ENCODE results near the gene MELTF. TPM values are rescaled to one million over a fixed set of nuclear protein-coding genes. Genes with fewer than 3 reads are reported as not detected.
A peak's percentile ranks its signal among the peaks of the same experiment; 100 is the strongest.
"Not testable (repeated sequence)": the region's sequence is repeated elsewhere in the genome, so short reads cannot be mapped to it uniquely, and the experiment has no call there.

MELTF gene
- total RNA-seq, result 1 to 10 TPM; 3.4 to 3.5 TPM

- no peaks in the 10 kb centered on the region for H3K9me3 Mint-ChIP-seq
- H3K27me3 Mint-ChIP-seq, result peaks cover 15% of the 10 kb centered on the region
- ATAC-seq, result peak; percentile 93
- POLR2A ChIA-PET, result interaction anchor here (0.6 to 3.9 kb wide), 3 partner anchors 13 to 486 kb away, joined by 3 to 17 read pairs (median 3); no protein-coding TSS in a partner anchor
- peak; percentile 70 for DNase-seq
- no peaks in the 10 kb centered on the region for H3K36me3 Mint-ChIP-seq (ENCODE audit: low read depth)
- H3K4me1 Mint-ChIP-seq (ENCODE audit: low read depth), result peaks cover 4% of the 10 kb centered on the region
- intact Hi-C loops (cut with micrococcal nuclease), result no loop called here
- CTCF ChIA-PET, result interaction anchor here (0.6 to 4.5 kb wide), 30 partner anchors 9 to 472 kb away, joined by 3 to 50 read pairs (median 4); no protein-coding TSS in a partner anchor
- peak; percentile 95 for TF ChIP-seq CTCF (IDR thresholded peaks at IDR 0.05)
- peak within 1 kb of the TSS; percentile 73 for H3K4me3 Mint-ChIP-seq
- H3K27ac Mint-ChIP-seq, result no peak within 1 kb of the TSS
These were observed at the start of gene MELTF for GRCh38 chr3:197029511-197030167. Gene MELTF (minus strand): TSS chr3:197029817. CDS start chr3:197029702, 115 bp downstream.

- CTCF ChIA-PET, result interaction anchor here (2.3 kb wide), 1 partner anchor 45 kb away, joined by 6 read pairs; no protein-coding TSS in a partner anchor
- H3K4me3 Mint-ChIP-seq, result no peak overlapping the region
- intact Hi-C loops (cut with micrococcal nuclease), result no loop called here
- no peaks in the 10 kb centered on the region for H3K27me3 Mint-ChIP-seq
- POLR2A ChIA-PET, result no interaction called here
- no peak for DNase-seq
- H3K36me3 Mint-ChIP-seq (ENCODE audit: low read depth), result peaks cover 11% of the 10 kb centered on the region
- no peak for ATAC-seq
- no peak for TF ChIP-seq CTCF (IDR thresholded peaks at IDR 0.05)
- H3K27ac Mint-ChIP-seq, result no peak overlapping the region
- H3K4me1 Mint-ChIP-seq (ENCODE audit: low read depth), result no peaks in the 10 kb centered on the region
- H3K9me3 Mint-ChIP-seq, result no peaks in the 10 kb centered on the region
These were observed 46.8 kb upstream of the MELTF start for GRCh38 chr3:197076415-197076814.

- Mint-ChIP-seq H3K27me3 (no peaks in the 10 kb centered on the region), H3K9me3 (no peaks in the 10 kb centered on the region), H3K27ac (no peak overlapping the region), H3K4me3 (no peak overlapping the region), H3K36me3 (ENCODE audit: low read depth) (peaks cover 13% of the 10 kb centered on the region), H3K4me1 (ENCODE audit: low read depth) (no peaks in the 10 kb centered on the region)
- ChIA-PET CTCF (interaction anchor here (1.6 kb wide), 1 partner anchor 38 kb away, joined by 4 read pairs; the partner anchor contains the start of gene MELTF), POLR2A (no interaction called here)
- DNase-seq (no peak), ATAC-seq (no peak)
- no peak for TF ChIP-seq CTCF (IDR thresholded peaks at IDR 0.05)
- intact Hi-C loops (cut with micrococcal nuclease), result no loop called here
These were observed 38.5 kb upstream of the MELTF start for GRCh38 chr3:197068077-197068476.

- DNase-seq (no peak), ATAC-seq (no peak)
- intact Hi-C loops (cut with micrococcal nuclease), result no loop called here
- CTCF ChIA-PET, result no interaction called here
- Mint-ChIP-seq H3K9me3 (no peaks in the 10 kb centered on the region), H3K36me3 (ENCODE audit: low read depth) (peaks cover 17% of the 10 kb centered on the region), H3K4me1 (ENCODE audit: low read depth) (no peaks in the 10 kb centered on the region), H3K4me3 (no peak overlapping the region), H3K27me3 (no peaks in the 10 kb centered on the region), H3K27ac (no peak overlapping the region)
- TF ChIP-seq CTCF (IDR thresholded peaks at IDR 0.05), result no peak
- POLR2A ChIA-PET, result no interaction called here
These were observed 35.2 kb upstream of the MELTF start for GRCh38 chr3:197064771-197065170.

GRCh38 chr3:197062446-197062845, 32.8 kb upstream of the MELTF start:
- peaks cover 36% of the 10 kb centered on the region for H3K36me3 Mint-ChIP-seq (ENCODE audit: low read depth)

GRCh38 chr3:197051637-197052036, 22.0 kb upstream of the MELTF start:
- intact Hi-C loops (cut with micrococcal nuclease); CTCF ChIA-PET; POLR2A ChIA-PET; H3K4me3 Mint-ChIP-seq; H3K9me3 Mint-ChIP-seq; DNase-seq; H3K27me3 Mint-ChIP-seq; H3K27ac Mint-ChIP-seq: not testable (repeated sequence)
- peak; percentile 24 for ATAC-seq
- peaks cover 10% of the 10 kb centered on the region for H3K4me1 Mint-ChIP-seq (ENCODE audit: low read depth)
- peaks cover 20% of the 10 kb centered on the region for H3K36me3 Mint-ChIP-seq (ENCODE audit: low read depth)

More at GRCh38 chr3:197062446-197062845, 32.8 kb upstream of the MELTF start:
- H3K27me3 Mint-ChIP-seq, result no peaks in the 10 kb centered on the region
- DNase-seq, result no peak
- CTCF ChIA-PET, result no interaction called here
- intact Hi-C loops (cut with micrococcal nuclease), result no loop called here
- H3K9me3 Mint-ChIP-seq, result no peaks in the 10 kb centered on the region
- no peak overlapping the region for H3K27ac Mint-ChIP-seq
- H3K4me1 Mint-ChIP-seq (ENCODE audit: low read depth), result no peaks in the 10 kb centered on the region
- TF ChIP-seq CTCF (IDR thresholded peaks at IDR 0.05), result no peak
- H3K4me3 Mint-ChIP-seq, result no peak overlapping the region
- ATAC-seq, result no peak
- POLR2A ChIA-PET, result no interaction called here
